DOHH2 (cell line): Measurements from ENCODE around the gene DESI2.

ENCODE experiments used
- EZH2phosphoT487 ChIP-seq: fragments of 200-600 bp; sonication (generic); IDR thresholded peaks from 2 replicates; pipeline ENCODE4 v1.6.1; 2017; ENCODE audit warnings: borderline replicate concordance, mild to moderate bottlenecking, antibody characterized with exemption, low read length, moderate library complexity, mixed read lengths
- TF ChIP-seq, protein P1 (sequence below): fragments of 200-600 bp; sonication (generic); IDR thresholded peaks from one replicate; pipeline ENCODE4 v1.5.1; 2014; ENCODE audit warnings: antibody characterized with exemption, mild to moderate bottlenecking, low read depth, low read length; ENCODE audit not compliant: poor library complexity, severe bottlenecking

DNA sequence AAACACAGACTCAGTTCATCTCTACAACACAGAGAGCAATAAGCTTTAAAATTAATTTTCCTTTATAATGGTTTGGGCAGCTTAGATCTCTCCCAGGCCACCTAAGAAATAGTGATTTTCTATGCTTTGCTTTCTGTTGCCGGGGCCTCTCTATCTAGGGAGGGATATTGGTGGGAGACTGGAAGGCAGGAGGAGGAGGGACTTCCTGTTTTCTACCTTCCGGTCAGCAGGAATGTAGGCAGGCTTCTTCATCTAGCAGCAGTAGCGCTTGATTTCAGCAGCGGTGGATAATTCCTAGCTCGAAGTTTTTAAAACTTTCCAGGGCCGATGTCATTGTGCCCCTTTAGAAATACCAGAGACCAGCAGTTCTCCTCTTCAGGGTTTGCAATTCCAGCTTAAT is 5.1 kb upstream of the DESI2 start:
- TF ChIP-seq EZH2phosphoT487: no peak
- TF ChIP-seq, protein P1, sequence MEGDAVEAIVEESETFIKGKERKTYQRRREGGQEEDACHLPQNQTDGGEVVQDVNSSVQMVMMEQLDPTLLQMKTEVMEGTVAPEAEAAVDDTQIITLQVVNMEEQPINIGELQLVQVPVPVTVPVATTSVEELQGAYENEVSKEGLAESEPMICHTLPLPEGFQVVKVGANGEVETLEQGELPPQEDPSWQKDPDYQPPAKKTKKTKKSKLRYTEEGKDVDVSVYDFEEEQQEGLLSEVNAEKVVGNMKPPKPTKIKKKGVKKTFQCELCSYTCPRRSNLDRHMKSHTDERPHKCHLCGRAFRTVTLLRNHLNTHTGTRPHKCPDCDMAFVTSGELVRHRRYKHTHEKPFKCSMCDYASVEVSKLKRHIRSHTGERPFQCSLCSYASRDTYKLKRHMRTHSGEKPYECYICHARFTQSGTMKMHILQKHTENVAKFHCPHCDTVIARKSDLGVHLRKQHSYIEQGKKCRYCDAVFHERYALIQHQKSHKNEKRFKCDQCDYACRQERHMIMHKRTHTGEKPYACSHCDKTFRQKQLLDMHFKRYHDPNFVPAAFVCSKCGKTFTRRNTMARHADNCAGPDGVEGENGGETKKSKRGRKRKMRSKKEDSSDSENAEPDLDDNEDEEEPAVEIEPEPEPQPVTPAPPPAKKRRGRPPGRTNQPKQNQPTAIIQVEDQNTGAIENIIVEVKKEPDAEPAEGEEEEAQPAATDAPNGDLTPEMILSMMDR: no peak
